Stimulated activated CD8-positive, alpha-beta memory T cell treated with anti-CD3 and anti-CD28 coated beads, Interleukin-7, amount 100 ng/mL, for 4 hours (primary cell): ENCODE results near the gene PTPRD.

Experiments used
- DNase-seq, 2 donors: peaks; one replicate each; pipeline ENCODE4 v3.0.0-alpha.2; 2020; ENCODE audit warnings: low read depth in 2 of 2

PTPRD gene

GRCh38 chr9:8778356-8778755 lies 1834.4 kb downstream of the PTPRD start:
- no peak for DNase-seq

DNA sequence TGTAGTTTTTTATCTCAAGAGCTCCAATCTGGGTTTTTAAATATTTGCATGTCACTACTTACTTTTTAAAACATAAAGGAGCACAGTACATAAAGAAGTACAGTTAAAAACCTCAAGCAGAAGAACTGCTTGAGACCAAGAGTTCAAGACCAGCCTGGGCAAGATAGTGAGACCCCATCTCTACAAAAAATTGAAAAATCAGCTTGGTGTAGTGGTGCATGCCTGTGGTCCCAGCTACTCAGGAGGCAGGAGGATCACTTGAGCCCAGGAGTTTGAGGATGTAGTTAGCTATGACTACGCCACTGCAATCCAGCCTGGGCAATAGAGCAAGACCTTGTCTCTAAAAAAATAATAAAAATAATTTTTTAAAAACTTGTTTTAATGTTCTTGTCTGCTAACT lies 1840.5 kb downstream of the PTPRD start:
- DNase-seq: no peak

DNA sequence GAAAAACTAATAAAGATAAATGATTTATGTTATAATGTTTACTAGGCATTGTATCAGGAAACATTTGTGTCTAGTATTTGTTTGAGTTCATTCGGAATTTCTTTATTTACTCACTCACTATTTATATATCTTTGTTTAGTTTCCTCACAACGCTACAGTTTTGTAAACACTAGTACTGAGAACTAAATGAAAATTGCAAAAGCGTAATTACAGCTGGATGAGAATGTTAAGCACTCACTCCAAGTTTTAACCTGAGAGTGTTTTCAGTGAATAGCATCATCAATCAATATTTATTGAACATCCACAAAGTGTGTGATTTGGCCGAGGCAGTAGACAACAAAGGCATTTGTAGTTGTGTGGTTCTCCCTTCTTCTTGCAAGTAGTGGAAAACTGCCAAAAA lies 1843.6 kb downstream of the PTPRD start:
- DNase-seq: no peak

DNA sequence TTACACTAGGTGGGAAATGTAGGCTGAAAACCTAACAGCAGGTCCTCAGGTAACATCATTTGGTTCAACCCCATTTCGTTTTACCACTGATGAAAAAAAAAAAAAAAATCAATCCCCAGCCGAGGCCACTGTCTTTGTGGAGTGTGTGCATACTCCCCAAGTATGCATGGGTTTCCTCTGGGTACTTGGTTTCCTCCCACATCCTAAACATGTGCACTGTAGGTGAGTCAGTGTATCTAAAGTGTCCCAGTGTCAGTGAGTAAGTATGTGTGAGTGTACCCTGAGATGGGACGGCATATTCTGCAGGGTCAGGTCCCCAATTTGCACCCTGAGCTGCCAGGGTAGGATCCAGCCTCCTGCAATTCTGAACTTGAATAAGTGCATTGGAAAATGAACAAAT lies 1846.7 kb downstream of the PTPRD start:
- no peak for DNase-seq

- DNase-seq: no peak
Measured at GRCh38 chr9:8764051-8764450, 1848.8 kb downstream of the PTPRD start.

DNA sequence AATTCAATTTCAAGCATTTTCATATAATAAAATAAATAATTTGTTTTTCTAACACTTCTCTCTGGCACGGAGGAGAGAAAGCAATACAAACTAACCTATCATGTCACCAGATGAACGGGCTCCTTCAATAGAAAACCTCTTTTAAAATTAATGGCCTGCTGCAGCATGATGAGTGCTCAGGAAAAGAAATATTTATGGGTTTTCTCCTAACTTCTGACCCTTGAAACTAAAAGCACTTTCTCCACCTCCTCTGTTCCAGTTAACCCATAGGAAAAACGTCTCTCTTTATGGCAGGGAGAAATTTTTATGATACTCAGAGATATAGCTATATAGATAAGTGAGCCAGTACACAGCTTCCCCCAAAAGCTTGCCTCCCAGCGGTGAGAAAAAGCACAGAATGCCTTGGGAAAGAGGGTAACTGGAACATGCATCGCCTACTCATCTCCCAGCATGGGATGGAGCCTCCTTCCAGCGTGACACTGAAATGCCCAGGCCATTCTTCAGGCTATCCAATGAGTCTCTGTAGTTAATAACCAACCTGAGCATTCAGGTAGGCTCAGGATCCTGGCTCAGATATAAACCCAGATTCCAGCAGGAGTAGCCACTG lies 1850.2 kb downstream of the PTPRD start:
- DNase-seq: no peak

DNA sequence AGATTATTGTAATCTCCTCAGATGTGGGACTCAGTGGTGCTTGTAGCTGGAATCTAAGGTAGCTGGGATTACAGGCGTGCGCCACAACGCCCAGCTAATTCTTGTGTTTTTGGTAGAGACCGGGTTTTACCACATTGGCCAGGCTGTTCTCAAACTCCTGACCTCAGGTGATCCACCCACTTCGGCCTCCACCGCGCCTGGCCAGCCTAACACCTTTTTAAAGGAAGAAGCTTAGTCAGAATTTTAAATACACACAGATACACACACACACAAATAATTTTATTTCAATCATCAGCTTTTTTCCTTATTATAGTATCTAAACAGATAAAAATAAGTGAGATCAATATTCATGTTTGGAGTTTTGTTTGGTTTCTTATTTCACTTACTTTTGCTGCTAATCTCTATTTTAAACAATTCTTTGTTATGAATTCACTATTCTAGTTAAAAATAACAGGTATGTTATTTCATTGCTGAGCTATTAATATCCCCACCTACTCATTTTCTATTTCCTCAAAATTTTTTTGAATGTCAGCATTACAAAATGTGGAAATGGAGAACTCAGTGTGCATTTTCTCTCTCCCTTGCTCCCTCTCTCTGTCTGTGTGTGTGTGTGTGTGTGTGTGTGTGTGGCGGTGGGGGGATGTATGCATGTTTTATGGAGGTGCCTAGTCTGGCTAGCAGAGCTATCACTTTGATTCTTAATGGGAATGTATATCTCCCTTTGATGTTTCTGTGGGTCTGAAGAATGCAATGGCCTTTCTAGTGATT lies 1852.6 kb downstream of the PTPRD start:
- DNase-seq: no peak

DNA sequence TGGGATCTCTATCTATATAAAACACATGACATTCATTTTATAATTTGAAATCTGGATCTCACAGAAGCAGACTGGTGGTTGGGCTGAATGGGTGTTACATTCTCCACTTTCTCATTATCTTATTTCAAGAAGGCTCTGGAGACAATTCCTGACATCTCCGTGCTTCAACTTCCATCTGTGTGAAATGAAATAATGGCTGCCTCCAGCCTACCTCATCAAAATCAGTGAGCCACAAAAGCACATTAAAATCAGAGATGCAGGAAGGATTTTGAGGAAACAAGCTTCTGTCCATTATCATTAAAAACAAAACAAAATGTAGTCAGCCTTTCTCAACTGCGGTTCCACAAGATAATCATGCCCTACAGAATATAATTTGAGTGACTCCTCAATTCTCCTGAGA lies 1854.9 kb downstream of the PTPRD start:
- no peak for DNase-seq

DNA sequence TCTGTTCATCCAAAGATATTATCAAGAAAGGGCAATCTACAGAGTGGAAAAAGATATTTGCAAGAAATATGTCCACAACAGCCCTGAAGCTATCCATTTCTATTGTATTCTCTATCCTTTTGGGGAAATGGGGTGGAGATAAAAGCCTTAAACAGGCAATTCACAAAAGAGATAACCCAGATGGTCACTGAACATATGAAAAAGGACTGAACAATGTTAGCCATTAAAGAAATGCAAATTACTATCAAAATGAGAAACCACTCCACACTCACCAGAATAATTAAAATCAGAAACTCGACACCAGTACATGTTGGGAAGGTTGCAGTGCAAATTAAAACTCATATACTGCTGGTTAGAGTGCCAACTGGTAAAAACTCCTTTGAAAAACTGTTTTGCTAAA lies 1858.1 kb downstream of the PTPRD start:
- DNase-seq: no peak

DNA sequence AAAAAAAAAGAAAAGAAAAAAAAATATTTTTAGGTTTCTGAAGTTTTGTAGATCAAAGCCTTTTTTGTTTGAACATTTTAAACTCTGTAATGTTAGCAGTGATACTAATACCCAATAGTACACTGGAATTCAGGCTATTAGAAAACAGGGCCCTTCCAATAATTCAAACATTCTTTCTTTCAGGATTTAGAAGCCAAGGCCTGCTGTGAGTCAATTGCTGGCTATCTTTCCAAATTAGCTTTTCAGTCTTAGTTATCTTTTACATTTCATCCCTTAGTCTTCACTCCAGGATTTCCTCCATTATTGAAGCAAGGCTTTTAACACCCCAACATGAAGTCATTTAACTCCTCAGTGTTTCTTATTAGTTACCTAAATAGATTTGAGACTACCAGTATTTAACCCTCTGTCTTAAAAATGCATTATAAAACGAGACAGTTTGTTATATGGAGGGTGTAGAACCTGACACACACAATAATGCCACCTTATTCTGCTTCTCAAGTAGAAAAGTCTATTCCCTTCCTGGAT lies 1861.3 kb downstream of the PTPRD start:
- DNase-seq: no peak

- DNase-seq: no peak
Measured at GRCh38 chr9:8750639-8751051, 1862.2 kb downstream of the PTPRD start.

GRCh38 chr9:8745347-8745746 lies 1867.5 kb downstream of the PTPRD start:
- DNase-seq: no peak

GRCh38 chr9:8738945-8739344 lies 1873.9 kb downstream of the PTPRD start:
- DNase-seq: no peak

DNA sequence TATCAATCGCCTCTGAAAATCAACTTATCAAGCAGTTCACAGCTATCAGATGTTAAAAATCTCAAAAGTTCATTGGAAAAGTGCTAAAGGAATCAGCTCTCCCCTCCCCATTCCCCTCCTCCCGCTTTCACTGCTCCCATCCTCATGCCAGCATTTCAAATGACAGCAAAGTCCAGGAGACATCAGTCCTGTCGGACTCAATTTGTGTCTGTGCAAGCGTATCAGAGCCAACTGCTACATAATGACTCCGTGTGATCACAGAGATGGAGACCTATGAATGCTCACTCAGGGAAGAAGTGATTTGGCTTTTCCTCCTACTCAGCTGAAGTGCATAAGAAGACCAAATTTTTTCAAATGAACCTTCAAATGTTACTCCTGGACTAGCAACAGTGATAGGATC lies 1876.0 kb downstream of the PTPRD start:
- no peak for DNase-seq

DNA sequence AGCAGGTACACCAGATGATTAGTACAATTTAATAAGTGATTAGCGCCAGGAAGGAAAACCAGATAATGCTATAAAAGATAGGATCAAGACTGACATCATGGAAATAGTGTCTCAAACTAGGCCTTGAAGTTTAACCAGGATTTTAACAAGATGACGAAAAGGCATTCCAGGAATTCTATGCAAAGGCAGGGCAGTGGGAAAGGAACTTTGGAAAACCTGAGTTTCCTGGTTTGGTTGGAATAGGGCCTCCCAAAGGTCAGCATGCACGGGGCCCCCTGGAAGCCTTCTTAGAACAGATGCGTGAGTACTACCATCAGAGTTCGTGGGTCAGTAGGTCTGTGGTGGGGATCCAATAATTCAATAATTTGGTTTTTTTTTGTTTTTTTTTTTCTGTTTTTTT lies 1878.0 kb downstream of the PTPRD start:
- no peak for DNase-seq

- DNase-seq: no peak
Measured at GRCh38 chr9:8733131-8733954, 1879.5 kb downstream of the PTPRD start.

- no peak for DNase-seq
Measured at GRCh38 chr9:8732367-8733075, 1880.3 kb downstream of the PTPRD start.

DNA sequence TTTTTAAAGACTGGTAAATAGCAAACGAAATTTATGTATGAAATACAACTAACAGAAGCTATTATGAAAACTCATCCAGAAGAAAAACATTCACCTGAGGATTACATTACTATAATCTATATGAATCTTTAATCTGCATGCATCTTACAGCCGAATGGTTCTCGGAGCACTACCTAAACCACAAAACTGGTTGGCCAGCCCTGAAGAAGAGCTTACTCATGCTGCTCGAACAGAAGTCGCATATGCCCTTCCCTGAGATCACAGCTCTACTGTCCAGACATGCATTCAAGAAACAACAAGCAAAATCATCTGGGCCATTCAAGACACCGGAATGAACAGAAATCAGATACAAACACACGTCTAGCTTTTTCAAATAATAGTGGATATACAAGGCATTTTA lies 1882.2 kb downstream of the PTPRD start:
- no peak for DNase-seq

GRCh38 chr9:8728910-8729309 lies 1883.9 kb downstream of the PTPRD start:
- no peak for DNase-seq

DNA sequence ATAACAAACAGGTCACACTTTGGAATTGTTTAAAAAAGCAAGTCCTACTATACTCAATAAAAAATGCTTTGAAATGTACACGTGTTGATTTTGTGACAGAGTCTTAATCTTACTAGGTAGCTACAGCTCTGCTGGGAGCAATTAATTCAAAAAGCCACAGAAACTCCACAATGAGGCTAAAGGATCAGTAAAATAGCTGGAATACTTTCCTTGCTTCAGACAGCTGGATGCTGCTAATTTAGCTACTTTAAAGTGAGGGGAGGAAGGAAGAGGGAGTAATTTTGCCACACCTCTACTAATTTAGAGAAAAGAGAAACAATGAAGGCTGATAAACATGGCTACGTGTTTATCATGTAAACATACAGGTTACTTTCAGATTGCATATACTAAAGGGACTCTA lies 1885.6 kb downstream of the PTPRD start:
- no peak for DNase-seq

- no peak for DNase-seq
Measured at GRCh38 chr9:8726692-8727091, 1886.1 kb downstream of the PTPRD start.

DNA sequence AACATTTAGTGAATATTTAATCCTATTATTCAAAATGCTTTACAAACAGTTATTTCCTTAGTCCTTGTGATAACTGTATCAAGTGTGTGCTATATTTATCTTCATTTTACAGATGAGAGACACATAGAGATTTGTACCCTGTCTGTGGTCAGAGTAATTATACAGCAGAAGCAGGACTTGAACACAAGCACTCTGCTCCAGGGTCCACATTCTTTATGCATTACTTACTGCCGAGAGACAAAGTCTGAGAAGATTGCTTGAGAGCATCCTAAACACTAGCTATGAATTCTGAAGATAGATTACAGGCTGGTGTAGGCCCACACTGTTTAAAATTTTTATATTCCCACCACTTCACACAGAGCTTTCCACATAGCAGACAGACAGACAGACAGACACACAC lies 1887.2 kb downstream of the PTPRD start:
- no peak for DNase-seq
